NCI-H187 treated with DMSO at 0.1 percent for 48 hours (cell line): Measurements from ENCODE around the gene ARID1B.
"Not testable (repeated sequence)": the region's sequence is repeated elsewhere in the genome, so short reads cannot be mapped to it uniquely, and the experiment has no call there.

Experiments used
- DNase-seq: peaks from one replicate; lab custom pipeline; 2025; lab: John Stamatoyannopoulos, UW

Gene ARID1B

DNA sequence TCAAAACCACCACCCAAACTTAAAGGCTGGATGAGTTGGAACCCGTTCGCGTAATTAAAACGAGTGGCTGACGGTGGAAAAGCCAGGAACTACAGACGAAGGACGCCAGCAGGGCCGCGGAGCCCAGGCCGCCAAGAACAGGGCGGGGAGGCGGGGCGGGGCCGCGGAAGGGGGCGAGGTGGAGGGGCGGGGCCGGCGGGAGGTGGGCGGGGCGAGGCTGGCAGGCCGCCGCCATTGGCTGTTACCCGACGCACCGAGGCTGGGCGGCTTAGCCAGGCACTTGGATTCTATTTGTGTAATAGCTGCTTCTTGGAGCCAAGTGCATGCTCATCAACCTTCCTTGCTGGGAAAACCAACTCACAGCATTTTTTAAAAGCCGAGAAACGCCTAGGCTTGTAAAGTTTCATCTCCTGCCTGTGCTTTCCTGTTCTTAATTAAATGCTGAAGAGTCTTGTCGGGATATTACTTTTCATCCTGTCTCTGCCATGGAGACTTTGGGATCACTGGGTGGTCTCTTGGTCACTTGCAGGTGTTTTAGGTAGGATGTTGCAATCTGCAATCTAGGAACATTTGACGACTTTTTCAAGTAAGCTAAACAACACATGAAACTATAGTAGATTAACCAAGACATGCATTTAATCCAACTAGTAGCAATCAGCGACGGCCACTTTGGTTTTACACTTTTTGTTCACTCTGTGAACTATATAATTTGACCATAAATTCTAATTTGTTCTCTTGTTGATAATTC is 245.0 kb downstream of the ARID1B start:
- DNase-seq, result no peak

- DNase-seq, result no peak
Measured at GRCh38 chr6:157023958-157024357, 246.8 kb downstream of the ARID1B start.

DNA sequence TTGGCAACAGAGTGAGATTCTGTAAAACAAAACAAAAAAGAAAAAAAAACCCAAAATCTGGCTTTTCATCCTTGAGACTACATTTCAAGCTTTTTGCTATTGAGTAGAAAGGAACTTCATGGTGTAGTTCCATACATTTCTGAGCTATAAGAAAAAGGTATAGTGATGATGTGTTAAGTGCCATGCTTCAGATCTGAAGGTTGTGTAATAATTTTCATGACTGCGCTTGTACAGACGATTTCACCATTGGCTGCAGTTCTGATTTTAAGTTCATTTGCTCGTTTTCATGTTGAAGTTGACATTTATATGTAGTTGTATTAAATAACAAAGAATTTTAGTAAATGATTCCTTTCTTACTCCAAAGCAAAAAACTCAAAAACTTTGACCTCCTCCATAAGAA is 247.6 kb downstream of the ARID1B start:
- DNase-seq, result no peak

- no peak for DNase-seq
Measured at GRCh38 chr6:157025437-157025836, 248.3 kb downstream of the ARID1B start.

DNA sequence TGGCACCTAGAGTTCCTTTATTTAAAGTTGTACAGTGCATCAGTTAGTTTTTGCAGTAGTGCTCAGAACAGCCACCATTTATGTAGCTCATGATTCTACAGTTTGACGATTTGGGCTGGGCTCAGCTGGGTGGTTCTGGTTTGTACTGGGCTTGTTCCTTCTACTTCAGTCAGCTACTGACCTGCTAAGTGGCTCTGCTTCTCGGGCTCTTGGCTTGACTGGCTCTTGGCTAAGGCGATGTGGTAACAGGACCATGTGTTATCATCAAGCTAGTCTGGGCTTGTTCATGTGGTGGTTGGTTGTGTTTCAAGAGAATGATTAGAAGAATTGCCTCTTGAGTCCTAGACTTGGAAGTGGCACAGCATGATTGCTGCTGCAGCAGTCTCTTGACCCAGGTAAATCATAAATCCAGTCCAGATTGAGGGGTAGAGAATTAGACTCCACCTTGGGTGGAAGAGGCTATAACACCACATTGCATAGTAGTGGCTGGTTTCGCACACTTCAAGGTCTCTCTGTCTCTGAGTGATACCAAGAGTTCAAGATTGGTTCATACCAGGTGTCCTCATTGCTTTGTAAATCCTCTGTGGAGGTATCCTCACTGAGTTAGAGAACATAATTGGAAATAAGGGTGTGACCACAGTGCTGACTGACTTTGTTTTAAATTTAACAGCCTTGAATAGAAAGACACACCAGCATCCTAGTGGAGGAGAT is 253.0 kb downstream of the ARID1B start:
- DNase-seq, result no peak

DNA sequence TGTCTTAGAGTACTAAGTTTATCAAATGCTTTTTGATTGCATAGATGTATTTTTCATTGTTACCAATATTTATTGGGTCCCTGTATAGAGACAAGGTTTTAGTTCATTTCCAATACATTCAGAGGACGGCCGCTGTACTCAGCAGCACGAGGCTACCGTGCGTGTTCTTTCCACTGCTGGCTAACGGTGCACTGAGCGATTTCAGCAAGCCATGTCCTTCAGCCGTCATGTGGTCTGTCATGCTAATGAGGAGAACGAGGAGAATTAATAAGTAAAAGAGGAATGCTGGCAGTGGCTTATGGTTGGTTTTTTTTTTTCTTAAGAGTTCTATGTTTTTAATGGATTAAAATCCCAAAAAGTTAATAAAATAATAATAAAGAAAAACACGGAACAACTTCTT is 253.6 kb downstream of the ARID1B start:
- no peak for DNase-seq

- no peak for DNase-seq
Measured at GRCh38 chr6:157032923-157033322, 255.7 kb downstream of the ARID1B start.

DNA sequence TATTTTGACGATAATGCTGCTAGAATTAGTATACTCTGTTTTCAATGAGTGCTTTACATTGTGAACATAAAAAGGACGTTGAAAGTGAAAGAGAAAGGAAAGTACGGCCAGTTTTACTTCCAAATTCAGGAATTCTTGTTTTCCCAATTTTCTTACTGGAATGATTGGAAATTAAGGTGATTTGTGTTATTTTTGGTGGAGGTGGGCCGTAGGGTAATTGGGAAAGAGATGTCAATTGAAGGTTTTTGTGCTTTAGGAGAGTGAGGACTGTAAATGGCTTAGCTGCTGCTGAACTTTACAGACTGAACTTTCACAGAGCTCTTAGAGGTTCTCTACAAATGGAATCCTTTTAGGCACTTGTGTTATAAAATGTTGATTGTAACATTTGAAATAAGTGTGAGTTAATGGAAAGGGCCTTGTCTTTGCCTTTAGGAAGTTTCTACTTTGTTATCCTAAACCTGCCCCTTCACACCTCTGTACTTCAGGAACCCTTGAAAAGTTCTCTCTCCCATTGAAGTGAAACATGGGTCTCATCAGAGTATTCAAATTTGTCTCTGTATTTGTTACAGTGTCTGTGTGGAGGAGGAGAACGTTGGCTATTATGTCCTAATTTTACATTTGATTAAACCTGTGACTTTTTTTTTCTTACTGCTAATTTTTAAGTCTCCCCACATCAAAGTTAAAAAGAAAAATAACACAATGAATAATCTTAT is 256.4 kb downstream of the ARID1B start:
- no peak for DNase-seq

DNA sequence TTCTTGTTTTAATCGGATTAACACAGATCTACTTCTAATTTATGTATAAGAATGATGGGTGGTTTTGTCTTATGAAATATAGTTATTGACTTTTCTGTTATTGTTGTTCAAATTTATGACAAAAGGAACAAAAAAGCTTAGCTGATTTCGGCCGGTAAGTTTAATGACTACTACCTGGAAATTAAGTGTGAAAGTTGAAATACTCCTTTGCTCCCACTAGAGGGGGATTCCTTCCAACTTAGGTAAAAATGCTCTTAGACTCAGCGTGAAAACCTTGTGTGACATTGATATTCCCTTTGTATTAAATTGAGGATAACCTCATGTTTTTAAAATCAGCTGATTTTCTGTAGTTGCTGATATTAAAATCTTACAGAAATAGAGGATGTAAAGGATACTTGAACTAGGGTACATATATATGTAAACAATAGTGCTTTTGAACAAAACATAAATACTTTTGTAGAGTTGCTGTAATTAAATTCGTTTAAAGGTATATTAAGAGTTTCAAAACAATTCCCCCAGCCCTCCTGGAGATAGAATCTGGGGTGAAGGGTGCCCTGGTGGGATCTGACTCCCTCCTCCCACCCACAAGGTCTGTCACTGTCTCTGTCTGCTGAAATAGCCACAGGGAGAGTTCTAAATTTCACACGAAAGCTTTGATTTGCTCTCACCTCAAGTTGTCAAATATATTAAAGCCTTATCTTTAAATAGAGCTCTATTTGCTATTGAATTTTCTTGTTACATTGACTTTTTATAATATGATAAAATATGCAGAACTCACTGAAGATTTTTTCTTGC is 257.5 kb downstream of the ARID1B start:
- DNase-seq, result no peak

GRCh38 chr6:157035546-157035945 is 258.4 kb downstream of the ARID1B start:
- no peak for DNase-seq

DNA sequence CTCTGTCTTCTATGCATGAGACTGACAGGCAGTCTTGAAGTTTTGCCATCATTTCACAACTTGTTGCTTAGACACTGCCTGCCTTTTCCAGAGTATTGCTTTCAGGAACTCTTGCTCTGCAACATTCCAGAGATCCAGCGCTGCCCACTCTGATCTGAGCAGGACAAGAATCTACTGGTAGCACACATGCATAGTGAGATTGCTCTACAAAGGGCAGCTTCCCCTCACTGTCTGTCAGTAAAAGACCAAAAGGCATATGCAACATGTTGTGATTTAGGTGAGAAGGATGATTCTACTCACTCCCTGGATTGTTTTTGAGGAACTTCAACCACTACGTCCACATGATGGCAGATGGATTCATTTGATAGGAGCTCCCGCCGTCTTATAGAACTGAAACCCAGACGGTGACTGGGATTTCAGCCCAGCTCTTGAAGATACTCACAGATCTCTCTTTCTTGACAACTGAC is 259.1 kb downstream of the ARID1B start:
- DNase-seq, result no peak

- DNase-seq, result no peak
Measured at GRCh38 chr6:157037165-157037564, 260.0 kb downstream of the ARID1B start.

DNA sequence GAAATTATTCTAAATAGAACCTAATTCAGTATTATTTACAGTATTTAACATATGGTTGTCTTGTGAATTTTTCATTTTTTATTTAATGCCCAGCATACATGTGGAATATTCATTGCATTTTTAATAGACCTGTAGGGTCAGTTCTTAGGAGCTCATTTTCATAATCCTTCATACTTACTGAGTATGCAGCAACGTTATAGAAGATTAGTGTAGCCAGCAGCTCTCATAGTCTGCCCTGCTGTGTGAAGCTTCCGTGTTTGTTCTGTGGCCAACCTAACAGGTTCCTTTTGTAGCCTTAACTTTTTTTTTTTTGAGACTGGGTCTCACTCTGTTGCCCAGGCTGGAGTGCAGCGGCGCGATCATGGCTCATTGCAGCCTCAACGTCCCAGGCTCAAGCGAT is 261.4 kb downstream of the ARID1B start:
- no peak for DNase-seq

DNA sequence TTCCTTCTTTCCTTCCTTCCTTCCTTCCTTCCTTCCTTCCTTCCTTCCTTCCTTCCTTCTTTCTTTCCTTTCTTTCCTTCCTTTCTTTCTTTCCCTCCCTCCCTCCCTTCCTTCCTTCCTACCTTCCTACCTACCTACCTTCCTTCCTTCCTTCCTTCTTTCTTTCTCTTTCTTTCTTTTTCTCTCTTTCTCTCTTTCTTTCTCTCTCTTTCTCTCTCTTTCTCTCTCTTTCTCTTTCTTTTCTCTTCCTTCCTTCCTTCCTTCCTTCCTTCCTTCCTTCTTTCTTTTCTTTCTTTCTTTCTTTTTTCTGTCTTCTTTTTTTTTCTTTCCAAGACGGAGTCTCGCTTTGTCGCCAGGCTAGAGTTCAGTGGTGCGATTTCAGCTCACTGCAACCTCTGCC is 262.5 kb downstream of the ARID1B start:
- not testable (repeated sequence) for DNase-seq

DNA sequence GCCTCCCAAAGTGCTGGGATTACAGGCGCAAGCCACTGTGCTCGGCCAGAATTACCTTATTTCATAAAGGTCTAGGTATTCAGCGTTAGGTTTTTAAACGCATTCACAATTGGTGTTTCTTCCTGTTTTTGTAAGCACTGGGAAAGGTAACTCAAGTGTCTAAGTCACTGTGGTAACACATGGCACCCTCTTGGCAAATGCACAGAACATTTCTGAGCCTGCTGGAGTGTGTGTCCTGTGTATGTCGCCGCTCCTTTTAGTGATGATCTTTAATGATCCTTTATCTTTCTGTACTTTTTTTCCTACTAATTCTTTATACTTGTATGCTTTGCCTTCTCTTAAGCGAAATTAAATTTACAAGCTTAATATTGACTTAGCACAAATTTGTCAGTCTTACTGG is 263.0 kb downstream of the ARID1B start:
- DNase-seq, result no peak

DNA sequence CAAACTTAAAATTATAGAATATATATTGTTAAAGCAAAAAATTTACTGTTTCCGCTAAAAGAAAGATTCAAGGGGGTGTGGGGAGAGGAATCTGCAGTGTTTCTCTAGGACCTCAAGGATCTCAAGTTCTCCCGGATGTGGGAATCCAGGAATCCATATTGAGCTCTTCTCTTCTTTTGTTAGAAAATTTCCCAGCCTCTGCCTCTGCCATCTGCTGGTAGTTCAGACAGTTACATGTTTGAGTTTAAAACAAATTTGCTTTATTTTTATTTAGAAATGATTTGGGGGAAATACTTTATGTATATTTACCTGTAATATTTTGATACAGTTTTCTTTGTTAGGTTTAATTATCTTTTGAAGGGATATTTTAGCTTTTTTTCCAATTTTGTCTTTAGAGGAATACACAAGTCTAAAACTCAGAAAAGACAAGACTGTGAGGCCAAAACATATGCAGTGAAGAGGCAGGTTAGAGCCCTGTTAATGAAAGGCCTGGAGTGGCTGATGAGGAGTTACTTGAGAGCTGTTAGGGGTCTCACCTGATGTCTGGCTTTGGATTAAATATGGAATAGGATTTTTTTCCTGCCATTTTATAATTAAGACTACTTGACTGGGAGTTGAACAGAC is 268.8 kb downstream of the ARID1B start:
- DNase-seq, result no peak

- DNase-seq, result no peak
Measured at GRCh38 chr6:157046776-157047175, 269.6 kb downstream of the ARID1B start.

- DNase-seq, result no peak
Measured at GRCh38 chr6:157047328-157047727, 270.1 kb downstream of the ARID1B start.

DNA sequence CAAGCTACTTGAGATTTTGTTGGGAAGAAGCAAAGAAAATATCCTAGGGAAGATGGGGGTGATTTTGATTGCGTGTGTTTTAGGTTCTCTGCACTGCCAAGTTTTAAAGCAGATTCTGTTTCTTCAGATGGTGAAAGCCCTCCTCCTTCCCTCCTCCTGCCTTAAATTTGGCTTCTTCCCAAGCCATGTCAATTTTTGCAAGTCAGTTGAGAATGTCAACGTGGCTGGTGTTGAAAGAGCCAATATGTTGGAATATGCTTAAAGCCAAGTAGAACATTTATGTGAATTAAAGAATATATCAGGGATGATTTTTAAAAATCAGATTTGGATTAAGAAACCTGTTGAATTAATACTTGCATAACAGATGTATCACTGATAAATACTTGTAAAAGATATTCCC is 270.8 kb downstream of the ARID1B start:
- DNase-seq, result no peak

GRCh38 chr6:157049133-157049532 is 272.0 kb downstream of the ARID1B start:
- no peak for DNase-seq

DNA sequence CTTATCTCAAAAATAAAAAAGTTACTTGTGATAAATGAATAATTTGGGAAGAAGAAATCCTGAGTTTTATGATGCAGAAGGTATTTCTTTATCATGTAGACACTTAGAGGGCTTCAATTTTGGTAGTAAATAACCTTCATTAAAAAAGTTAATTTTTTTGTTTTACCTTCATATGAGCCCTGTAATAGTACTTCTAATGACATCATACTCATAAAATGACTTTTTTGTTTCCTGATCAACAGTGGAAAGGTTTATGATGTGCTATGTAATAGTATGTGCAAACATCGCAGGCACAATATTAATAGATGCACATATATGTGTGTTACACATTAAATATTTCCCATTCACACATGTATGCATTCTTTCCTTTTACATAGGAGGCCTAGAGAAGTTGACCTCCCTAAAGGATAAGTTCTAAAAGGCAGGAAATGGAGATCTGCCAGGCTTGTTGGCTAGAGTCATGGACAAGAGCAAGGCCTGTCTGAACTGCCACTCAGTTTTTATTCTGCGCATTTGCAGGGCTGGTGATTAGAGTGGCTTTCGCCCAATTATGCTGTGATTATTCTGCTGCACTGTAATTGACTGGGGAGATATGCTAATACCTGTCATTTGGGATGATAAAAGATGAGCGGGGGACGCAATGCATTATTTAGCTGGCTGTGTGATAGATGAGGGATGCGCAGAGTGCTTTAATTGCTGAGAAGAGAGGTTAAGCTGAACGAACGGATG is 273.5 kb downstream of the ARID1B start:
- no peak for DNase-seq
